Mucosa of rectum (tissue), 2 donors: ENCODE data around the gene TMEM52.
A peak's percentile ranks its signal among the peaks of the same experiment; 100 is the strongest.

Source experiments
- H3K27ac ChIP-seq, 2 donors: one replicate each; pipeline ENCODE4 v1.7.0; 2013; ENCODE audit warnings: inconsistent platforms in 2 of 2, low read depth in 2 of 2, low read length in 2 of 2
- H3K27me3 ChIP-seq, 2 donors: one replicate each; pipeline ENCODE4 v1.7.0; 2013; ENCODE audit warnings: low read length in 2 of 2; ENCODE audit not compliant: control insufficient read depth in 2 of 2, insufficient read depth in 2 of 2
- H3K36me3 ChIP-seq, 2 donors: one replicate each; pipeline ENCODE4 v1.7.0; 2013; ENCODE audit warnings: low read length in 2 of 2; ENCODE audit not compliant: control insufficient read depth in 2 of 2, insufficient read depth in 2 of 2
- H3K4me1 ChIP-seq, 2 donors: one replicate each; pipeline ENCODE4 v1.7.0; 2013; ENCODE audit warnings: low read length in 2 of 2, mild to moderate bottlenecking in 1 of 2; ENCODE audit not compliant: control insufficient read depth in 2 of 2, insufficient read depth in 2 of 2
- H3K4me3 ChIP-seq, 2 donors: one replicate each; pipeline ENCODE4 v1.7.0; 2013; ENCODE audit warnings: low read length in 2 of 2
- H3K9ac ChIP-seq, 2 donors: one replicate each; pipeline ENCODE4 v1.7.0; 2013; ENCODE audit warnings: low read length in 2 of 2, low read depth in 1 of 2, mild to moderate bottlenecking in 1 of 2
- H3K9me3 ChIP-seq, 2 donors: one replicate each; pipeline ENCODE4 v1.7.0; 2013; ENCODE audit warnings: low read length in 2 of 2; ENCODE audit not compliant: control insufficient read depth in 2 of 2
- donor health status: healthy.
- donor health status: Normal muscosa, but diverticular disease.

The TMEM52 gene

DNA sequence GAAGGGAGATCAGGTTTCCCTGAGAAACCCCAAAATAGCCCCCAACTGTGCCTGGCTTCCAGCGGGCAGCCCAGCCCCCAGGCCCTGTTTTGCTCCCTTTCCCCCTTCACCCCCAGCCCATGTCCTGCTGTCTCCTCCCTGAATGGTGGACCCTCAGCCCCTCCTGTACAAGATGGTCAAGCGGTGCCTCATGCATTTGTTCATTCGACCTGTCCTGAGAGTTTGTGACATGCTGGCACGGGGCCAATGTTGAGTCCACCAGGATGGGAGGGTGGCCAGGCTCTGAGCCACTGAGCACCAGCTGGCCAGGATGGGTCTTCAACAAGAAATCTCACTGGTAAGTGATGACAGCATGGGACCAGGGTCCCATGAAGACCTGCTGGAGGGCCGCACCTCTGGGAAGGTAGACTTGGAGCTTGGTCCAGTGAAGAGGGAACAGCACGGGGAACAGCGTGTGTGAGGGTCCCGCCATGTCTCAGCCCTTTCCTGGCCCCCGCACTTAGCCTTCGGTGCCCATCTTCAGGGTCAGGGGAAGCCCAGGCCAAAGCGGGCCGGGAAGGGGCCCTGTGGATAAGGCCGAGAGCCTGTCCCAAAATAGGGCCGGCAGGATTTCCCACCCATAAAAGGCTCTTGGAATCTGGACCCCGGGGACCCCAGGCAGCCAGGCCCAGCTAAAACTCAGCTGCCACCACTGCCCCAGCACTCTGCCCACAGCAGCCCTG lies 3.9 kb downstream of the TMEM52 start, which contains the start of gene CALML6:
Gene CALML6, plus strand, starts transcription at position 290 of the 722 bp plus-strand sequence. Its CDS starts 21 bp downstream, at position 311.
- H3K9me3 ChIP-seq: no peaks in the 10 kb centered on the region
- peaks cover 20 to 27% of the 10 kb centered on the region in 2 donors for H3K4me1 ChIP-seq

DNA sequence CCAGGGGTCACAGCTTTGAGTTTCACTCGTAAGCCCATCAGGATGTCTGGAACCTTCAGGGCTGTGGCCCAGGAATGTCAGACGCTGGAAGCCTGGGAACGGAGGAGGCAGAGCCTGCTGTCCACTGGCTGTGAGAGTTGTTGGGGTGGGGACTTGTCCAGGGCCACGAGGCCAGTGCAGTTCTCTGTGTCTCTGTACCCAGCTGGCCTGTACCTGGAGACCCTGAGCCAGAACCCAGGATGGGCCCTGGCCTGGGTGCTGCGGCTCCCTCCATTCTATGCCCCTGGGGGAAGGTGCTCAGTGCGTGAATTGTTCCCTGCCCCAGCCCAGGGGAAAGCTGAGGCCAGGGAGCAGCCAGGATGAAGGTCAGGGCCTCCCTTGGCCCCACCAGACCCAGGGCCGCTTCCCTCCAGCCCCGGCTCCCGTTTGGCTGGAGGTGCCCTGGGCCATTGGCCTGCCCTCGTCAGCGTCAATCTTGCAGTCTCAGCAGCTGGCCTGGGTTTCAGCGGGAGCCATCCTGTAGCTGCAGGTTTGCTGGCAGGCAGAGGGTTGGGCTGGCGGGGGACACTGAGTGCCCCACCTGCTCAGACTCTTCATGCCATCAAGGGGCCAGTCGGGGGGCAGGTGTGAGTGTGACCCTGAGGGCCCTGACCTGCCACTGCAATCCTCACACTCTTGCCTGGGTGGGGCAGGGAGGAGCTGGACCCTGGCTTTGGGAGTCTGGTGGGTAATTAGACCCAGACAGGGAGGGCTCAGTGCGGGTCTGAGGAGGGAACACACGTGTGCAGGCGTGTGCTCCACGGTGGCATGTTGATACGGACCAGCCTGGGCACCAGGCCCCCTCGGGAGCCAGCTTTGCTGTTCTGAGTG lies 4.7 kb downstream of the TMEM52 start:
- no peaks in the 10 kb centered on the region for H3K36me3 ChIP-seq
- no peak overlapping the region for H3K9ac ChIP-seq
- H3K27ac ChIP-seq: no peak overlapping the region
- no peaks in the 10 kb centered on the region for H3K27me3 ChIP-seq
- no peaks in the 10 kb centered on the region for H3K9me3 ChIP-seq
- no peak overlapping the region for H3K4me3 ChIP-seq
- peaks cover 20 to 24% of the 10 kb centered on the region in 2 donors for H3K4me1 ChIP-seq

More for the DNA sequence above, 3.9 kb downstream of the TMEM52 start, which contains the start of gene CALML6:
- H3K4me3 ChIP-seq: no peak within 1 kb of the TSS
- H3K27ac ChIP-seq: peak within 1 kb of the TSS in 1 of 2 donors; percentile 16
- no peak within 1 kb of the TSS for H3K9ac ChIP-seq
- no peaks in the 10 kb centered on the region for H3K36me3 ChIP-seq
- H3K27me3 ChIP-seq: no peaks in the 10 kb centered on the region

DNA sequence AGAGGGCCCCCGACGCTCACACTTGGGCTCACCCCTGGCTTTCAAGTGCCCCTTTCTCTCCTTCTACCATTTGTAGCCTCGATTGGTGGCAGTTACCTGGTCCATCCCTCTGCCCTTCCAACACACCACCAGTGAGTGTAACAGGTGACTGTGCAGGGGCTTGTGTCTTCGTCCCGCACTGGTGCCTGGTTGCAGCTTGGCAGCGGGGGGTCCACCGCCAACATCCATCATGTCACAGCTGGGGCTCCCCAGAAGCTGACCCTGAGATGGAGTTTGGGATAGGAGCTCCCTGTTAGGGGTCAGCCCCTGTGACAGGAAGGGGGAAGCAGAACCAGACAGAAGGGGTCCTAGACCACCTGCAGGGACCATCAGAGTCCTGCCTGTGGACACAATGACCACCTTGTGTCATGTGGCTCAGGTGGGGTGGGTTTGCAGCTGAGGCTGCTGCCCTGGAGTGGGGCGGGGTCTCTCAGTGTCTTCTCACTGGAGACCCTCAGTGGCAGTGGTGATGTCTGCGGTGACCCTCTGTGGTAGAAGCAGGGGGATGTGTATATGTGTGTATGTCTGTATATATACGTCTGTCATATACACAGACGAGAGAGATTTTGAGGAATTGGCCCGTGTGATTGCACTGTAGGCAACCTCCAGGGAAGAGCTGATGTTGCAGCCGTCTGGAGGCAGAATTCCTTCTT lies 7.6 kb downstream of the TMEM52 start:
- H3K4me3 ChIP-seq: no peak overlapping the region
- H3K4me1 ChIP-seq: peaks cover 19 to 22% of the 10 kb centered on the region in 2 donors
- no peak overlapping the region for H3K9ac ChIP-seq
- no peaks in the 10 kb centered on the region for H3K27me3 ChIP-seq
- H3K27ac ChIP-seq: no peak overlapping the region
- H3K9me3 ChIP-seq: no peaks in the 10 kb centered on the region
- H3K36me3 ChIP-seq: no peaks in the 10 kb centered on the region

DNA sequence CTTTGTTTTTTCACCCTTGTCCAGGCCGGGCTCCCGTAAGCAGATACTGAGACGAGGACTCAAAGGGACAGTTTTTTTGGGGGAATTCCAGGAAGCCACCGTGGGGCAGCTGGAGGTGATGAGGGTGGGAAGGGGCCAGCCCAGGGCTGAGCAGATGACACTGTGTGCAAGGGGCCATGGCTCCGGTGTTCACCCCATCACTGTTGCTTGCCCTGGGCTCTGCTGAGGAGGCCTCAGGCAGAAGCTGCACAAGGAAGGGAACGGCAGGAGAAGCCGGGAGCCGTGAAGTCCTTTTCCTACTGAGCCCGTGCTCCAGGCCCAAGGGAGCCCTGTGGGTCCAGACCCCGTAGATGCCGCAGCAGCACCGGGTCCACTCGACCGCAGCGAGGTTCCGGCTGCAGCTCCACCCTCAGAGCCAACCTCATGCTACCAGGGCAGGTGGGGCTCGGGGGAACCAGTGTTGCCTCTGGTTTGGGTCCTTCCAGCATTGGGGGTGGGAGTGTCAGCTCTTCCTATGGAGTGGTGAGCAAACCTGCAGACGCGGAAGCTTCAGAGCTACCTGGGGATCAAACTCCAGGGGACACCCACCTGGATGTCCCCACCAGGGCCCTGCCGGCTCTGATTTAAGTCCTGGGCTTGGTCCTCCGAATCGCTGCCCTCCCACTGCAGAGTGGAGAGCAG lies 8.3 kb downstream of the TMEM52 start:
- peak overlapping the region in 1 of 2 donors; percentile 38 for H3K27ac ChIP-seq
- H3K4me1 ChIP-seq: peaks cover 19 to 22% of the 10 kb centered on the region in 2 donors
- no peaks in the 10 kb centered on the region for H3K27me3 ChIP-seq
- no peaks in the 10 kb centered on the region for H3K9me3 ChIP-seq
- H3K9ac ChIP-seq: no peak overlapping the region
- no peaks in the 10 kb centered on the region for H3K36me3 ChIP-seq
- no peak overlapping the region for H3K4me3 ChIP-seq

DNA sequence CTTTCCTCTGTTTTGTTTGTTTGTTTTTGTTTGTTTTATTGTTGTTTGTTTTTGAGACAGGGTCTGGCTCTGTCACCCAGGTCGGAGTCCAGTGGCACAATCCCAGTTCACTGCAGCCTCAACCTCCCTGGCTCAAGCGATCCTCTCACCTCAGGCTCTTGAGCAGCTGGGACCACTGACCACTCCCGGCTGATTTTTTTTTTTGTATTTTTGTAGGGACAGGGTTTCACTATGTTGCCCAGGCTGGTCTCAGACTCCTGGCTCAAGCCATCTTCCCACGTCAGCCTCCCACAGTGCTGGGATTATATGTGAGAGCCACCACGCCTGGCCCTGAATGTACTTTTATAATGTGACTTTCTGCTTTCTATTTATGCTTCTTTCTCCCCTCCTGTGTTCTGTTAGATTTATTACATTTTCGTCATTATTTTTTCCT lies 9.0 kb downstream of the TMEM52 start:
- H3K36me3 ChIP-seq: no peaks in the 10 kb centered on the region
- H3K4me1 ChIP-seq: peaks cover 14 to 18% of the 10 kb centered on the region in 2 donors
- H3K27ac ChIP-seq: peak overlapping the region in 1 of 2 donors; percentile 70
- no peaks in the 10 kb centered on the region for H3K27me3 ChIP-seq
- H3K9ac ChIP-seq: peak overlapping the region; percentile 41 to 70
- H3K9me3 ChIP-seq: no peaks in the 10 kb centered on the region
- peak overlapping the region; percentile 65 to 70 for H3K4me3 ChIP-seq

DNA sequence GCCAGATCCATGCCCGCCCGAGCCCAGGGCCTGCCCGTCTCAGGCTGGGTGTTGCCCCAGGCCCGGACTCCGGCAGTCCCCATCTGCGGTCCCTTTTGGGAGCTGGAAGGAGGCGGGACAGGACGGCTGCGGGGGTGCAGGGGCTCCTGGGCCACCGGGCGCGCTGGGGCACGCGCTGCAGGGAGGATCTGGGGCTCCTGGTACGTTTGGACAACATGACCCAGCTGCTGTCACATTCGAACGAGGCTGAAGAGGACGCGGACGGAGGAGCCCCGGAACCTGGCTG lies 10.6 kb downstream of the TMEM52 start:
- Histone ChIP-seq H3K9me3 (no peaks in the 10 kb centered on the region), H3K9ac (peak overlapping the region; percentile 89 to 95), H3K4me1 (peaks cover 14 to 18% of the 10 kb centered on the region in 2 donors), H3K36me3 (no peaks in the 10 kb centered on the region), H3K27ac (peak overlapping the region; percentile 77 to 83), H3K4me3 (peak overlapping the region; percentile 76 to 79), H3K27me3 (no peaks in the 10 kb centered on the region)

DNA sequence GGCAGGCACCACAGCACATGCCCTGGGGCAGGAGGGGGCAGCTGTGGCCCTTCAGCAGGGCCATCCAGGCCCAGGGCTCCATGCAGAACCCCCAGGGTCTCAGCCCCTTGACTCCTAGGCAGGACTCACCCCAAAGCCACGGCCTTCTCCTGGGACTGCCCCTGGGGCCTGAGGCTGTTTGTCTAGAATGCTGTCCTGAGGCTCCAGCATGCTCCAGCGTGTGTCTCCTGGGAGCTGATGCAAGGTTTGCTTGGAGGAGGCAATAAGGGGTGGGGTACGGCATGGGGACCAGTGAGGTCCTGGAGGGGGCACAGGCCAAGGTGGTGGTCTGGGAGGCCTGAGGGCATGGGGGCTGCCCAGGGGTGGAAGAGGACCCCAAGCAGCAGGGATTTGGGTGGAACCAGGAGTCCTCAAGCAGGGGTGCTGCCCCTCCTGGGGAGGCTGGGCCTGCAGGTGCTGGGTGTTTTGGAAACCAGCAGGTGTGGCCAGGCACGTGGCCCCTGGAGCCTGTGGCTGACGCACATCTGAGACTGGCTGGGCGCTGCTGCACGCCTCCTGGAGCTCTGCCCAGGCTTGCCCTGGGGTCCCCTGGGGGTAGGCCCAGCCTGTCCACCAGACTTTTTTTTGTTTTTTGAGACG lies 11.9 kb downstream of the TMEM52 start:
- Histone ChIP-seq H3K4me1 (peaks cover 14 to 18% of the 10 kb centered on the region in 2 donors), H3K9me3 (no peaks in the 10 kb centered on the region), H3K4me3 (no peak overlapping the region), H3K27me3 (peaks cover 0 to 3% of the 10 kb centered on the region in 2 donors), H3K27ac (peak overlapping the region in 1 of 2 donors; percentile 23), H3K9ac (no peak overlapping the region), H3K36me3 (no peaks in the 10 kb centered on the region)

DNA sequence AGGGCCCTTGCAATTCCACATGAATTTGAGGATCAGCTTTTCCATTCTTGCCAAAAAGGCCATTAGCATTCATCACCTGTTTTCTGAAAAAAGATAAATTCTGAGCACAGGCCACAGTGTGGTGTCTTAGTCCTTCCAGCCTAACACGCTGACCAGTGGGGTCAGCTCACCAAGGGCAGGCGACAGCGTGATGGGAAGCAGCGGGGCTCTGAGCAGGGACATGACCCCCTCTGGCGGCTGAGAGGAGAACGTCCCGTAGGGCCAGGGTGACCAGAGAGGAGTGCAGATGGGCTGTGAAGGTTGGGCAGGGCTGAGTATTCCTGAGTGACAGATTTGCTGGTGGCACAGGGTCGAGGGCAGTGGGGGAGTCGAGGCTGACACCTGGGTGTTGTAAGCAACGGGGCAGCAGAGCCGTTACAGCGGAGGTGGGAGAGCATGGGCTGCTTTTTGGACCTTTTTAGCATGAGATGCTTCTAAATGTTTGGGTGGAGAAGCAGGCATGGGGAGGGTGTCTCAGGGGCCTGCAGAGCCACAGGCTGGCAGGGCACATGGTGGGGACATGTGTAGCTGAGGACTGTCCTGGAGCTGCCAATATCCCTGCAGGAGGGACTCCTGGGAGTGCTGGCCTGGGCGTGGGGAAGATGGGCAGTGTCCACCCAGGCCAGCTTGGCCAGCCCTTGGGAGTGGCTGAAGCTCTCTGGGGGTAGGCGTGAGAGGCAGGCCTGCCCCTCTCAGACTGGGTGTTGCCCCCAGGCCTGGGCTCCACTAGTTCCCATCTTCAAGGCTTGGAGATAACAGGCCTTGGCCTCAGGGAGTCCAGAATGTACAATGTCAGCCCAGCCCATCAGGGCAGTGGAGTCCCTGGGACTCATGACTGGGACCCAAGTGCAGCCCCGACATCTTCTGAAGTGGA lies 12.6 kb downstream of the TMEM52 start:
- Histone ChIP-seq H3K27ac (peak overlapping the region in 1 of 2 donors; percentile 23), H3K4me1 (peaks cover 14 to 18% of the 10 kb centered on the region in 2 donors), H3K4me3 (no peak overlapping the region), H3K27me3 (peaks cover 0 to 3% of the 10 kb centered on the region in 2 donors), H3K9me3 (no peaks in the 10 kb centered on the region), H3K36me3 (no peaks in the 10 kb centered on the region), H3K9ac (no peak overlapping the region)
